Measurements from ENCODE around the gene SNX9. TPM values are rescaled to one million over a fixed set of nuclear protein-coding genes. Genes with fewer than 3 reads are reported as not detected.

The SNX9 gene
- total and polyA plus RNA-seq, 2 of the 4 experiments (the other 2 are of a cell fraction), result 35.3 to 41.2 TPM

- peaks cover 5% of the 10 kb centered on the region for H3K9me1 ChIP-seq (ENCODE audit: insufficient read depth, low read length)
- H3K36me3 ChIP-seq (ENCODE audit: control insufficient read depth, insufficient read depth, low read length), result no peaks in the 10 kb centered on the region
- H2BK5ac ChIP-seq (ENCODE audit: low read depth, low read length, poor library complexity, severe bottlenecking), result no peak overlapping the region
- ChIA-PET POLR2A (ENCODE audit: unreplicated experiment) (no interaction called here), CTCF (interaction anchor here (1.2 kb wide), 1 partner anchor 33 kb away, joined by 3 read pairs; no protein-coding TSS in a partner anchor)
- H3K23ac ChIP-seq (ENCODE audit: low read depth, low read length), result no peak overlapping the region
- H2AK5ac ChIP-seq (ENCODE audit: low read depth, low read length), result no peak overlapping the region
- no peak overlapping the region for H4K5ac ChIP-seq (ENCODE audit: low read depth, low read length)
- H4K91ac ChIP-seq (ENCODE audit: insufficient read depth, low read depth, low read length), result no peak overlapping the region
- in situ Hi-C loops (cut with MboI; ENCODE audit: low sequenced_read_pairs) (no loop called here), dilution Hi-C loops (cut with HindIII; ENCODE audit: low sequenced_read_pairs, unreplicated experiment) (no loop called here), intact Hi-C loops (cut with micrococcal nuclease) (no loop called here)
- H3K4me2 ChIP-seq (ENCODE audit: low read depth, low read length), result no peak overlapping the region
- H3K9ac ChIP-seq (ENCODE audit: low read depth, low read length), result no peak overlapping the region
- peaks cover 2% of the 10 kb centered on the region for H3K4me1 ChIP-seq (ENCODE audit: control insufficient read depth, insufficient read depth, low read length)
- no peak overlapping the region for H2BK20ac ChIP-seq (ENCODE audit: low read depth, low read length)
- no peak overlapping the region for H3K4ac ChIP-seq (ENCODE audit: low read depth, low read length)
- no peak for ATAC-seq (ENCODE audit: low read depth)
- no CpG with 5 or more reads among the region's 2 CpGs for WGBS, 2 experiments (ENCODE audit: extremely low coverage in 2 of 2, insufficient read length in 1 of 2)
- H3K27ac ChIP-seq (ENCODE audit: insufficient read depth, low read length), result no peak overlapping the region
- no peak overlapping the region for H3K14ac ChIP-seq (replicated peaks; ENCODE audit: low read depth, low read length)
- TF ChIP-seq MAZ (IDR thresholded peaks at IDR 0.05; ENCODE audit: borderline replicate concordance, low read depth, low read length) (no peak), CEBPB (IDR thresholded peaks at IDR 0.05; ENCODE audit: low read depth, low read length) (no peak), NFE2L2 (IDR thresholded peaks at IDR 0.05; ENCODE audit: low read depth, low read length) (no peak), RAD21 (IDR thresholded peaks at IDR 0.05; ENCODE audit: low read length) (no peak), MXI1 (IDR thresholded peaks at IDR 0.05; ENCODE audit: borderline replicate concordance, low read depth, low read length) (no peak), BHLHE40 (IDR thresholded peaks at IDR 0.05; ENCODE audit: low read depth, low read length) (no peak), SMC3 (IDR thresholded peaks at IDR 0.05; ENCODE audit: low read depth, low read length) (no peak), FOS (IDR thresholded peaks at IDR 0.05; ENCODE audit: low read depth, low read length) (no peak), RFX5 (IDR thresholded peaks at IDR 0.05; ENCODE audit: low read depth, low read length) (no peak), POLR2A (IDR thresholded peaks at IDR 0.05; ENCODE audit: low read depth, low read length) (no peak), MAFK (IDR thresholded peaks at IDR 0.05; ENCODE audit: low read depth, low read length) (no peak)
- TF ChIP-seq, protein P1, sequence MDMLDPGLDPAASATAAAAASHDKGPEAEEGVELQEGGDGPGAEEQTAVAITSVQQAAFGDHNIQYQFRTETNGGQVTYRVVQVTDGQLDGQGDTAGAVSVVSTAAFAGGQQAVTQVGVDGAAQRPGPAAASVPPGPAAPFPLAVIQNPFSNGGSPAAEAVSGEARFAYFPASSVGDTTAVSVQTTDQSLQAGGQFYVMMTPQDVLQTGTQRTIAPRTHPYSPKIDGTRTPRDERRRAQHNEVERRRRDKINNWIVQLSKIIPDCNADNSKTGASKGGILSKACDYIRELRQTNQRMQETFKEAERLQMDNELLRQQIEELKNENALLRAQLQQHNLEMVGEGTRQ (IDR thresholded peaks at IDR 0.05; ENCODE audit: low read depth, low read length), result no peak
- TF ChIP-seq, protein P2, sequence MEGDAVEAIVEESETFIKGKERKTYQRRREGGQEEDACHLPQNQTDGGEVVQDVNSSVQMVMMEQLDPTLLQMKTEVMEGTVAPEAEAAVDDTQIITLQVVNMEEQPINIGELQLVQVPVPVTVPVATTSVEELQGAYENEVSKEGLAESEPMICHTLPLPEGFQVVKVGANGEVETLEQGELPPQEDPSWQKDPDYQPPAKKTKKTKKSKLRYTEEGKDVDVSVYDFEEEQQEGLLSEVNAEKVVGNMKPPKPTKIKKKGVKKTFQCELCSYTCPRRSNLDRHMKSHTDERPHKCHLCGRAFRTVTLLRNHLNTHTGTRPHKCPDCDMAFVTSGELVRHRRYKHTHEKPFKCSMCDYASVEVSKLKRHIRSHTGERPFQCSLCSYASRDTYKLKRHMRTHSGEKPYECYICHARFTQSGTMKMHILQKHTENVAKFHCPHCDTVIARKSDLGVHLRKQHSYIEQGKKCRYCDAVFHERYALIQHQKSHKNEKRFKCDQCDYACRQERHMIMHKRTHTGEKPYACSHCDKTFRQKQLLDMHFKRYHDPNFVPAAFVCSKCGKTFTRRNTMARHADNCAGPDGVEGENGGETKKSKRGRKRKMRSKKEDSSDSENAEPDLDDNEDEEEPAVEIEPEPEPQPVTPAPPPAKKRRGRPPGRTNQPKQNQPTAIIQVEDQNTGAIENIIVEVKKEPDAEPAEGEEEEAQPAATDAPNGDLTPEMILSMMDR (conservative IDR thresholded peaks at IDR 0.05; ENCODE audit: low read depth, low read length), result no peak
- TF ChIP-seq, protein P3, sequence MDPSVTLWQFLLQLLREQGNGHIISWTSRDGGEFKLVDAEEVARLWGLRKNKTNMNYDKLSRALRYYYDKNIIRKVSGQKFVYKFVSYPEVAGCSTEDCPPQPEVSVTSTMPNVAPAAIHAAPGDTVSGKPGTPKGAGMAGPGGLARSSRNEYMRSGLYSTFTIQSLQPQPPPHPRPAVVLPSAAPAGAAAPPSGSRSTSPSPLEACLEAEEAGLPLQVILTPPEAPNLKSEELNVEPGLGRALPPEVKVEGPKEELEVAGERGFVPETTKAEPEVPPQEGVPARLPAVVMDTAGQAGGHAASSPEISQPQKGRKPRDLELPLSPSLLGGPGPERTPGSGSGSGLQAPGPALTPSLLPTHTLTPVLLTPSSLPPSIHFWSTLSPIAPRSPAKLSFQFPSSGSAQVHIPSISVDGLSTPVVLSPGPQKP (IDR thresholded peaks at IDR 0.05; ENCODE audit: borderline replicate concordance, low read depth, low read length), result no peak
- BruUV-seq (replicated peaks), result no TSS peak
- H2BK120ac ChIP-seq (ENCODE audit: low read depth, low read length), result no peak overlapping the region
- H4K8ac ChIP-seq (ENCODE audit: low read depth in 2 of 2, low read length in 2 of 2), result no peak overlapping the region
- H2AFZ ChIP-seq (replicated peaks; ENCODE audit: low read length, poor library complexity), result no peak overlapping the region
- no peaks in the 10 kb centered on the region for H3K27me3 ChIP-seq (ENCODE audit: control insufficient read depth, insufficient read depth, low read length)
- H3K18ac ChIP-seq (ENCODE audit: low read depth, low read length), result no peak overlapping the region
- no peaks in the 10 kb centered on the region for H3K79me1 ChIP-seq (ENCODE audit: low read depth in 1 of 2, low read length in 2 of 2)
- DNase-seq, result no peak
- no peak overlapping the region for H3K4me3 ChIP-seq (ENCODE audit: insufficient read depth, low read depth, low read length)
- H4K20me1 ChIP-seq (ENCODE audit: insufficient read depth, low read length), result no peaks in the 10 kb centered on the region
- no peak overlapping the region for H2AK9ac ChIP-seq (replicated peaks; ENCODE audit: low read depth, low read length, poor library complexity)
- no peak overlapping the region for H2BK15ac ChIP-seq (ENCODE audit: low read depth, low read length)
- H3K9me3 ChIP-seq (ENCODE audit: control insufficient read depth, insufficient read depth, low read length), result no peaks in the 10 kb centered on the region
- H3K56ac ChIP-seq (ENCODE audit: extremely low read depth, insufficient read depth, low read length), result no peak overlapping the region
Observed at GRCh38 chr6:157975456-157975855, 152.4 kb downstream of the SNX9 start.

Data from IMR-90 (cell line).